ENCODE measurements around the gene GSG1L. TPM values are rescaled to one million over a fixed set of nuclear protein-coding genes. Genes with fewer than 3 reads are reported as not detected.

The GSG1L gene
- total RNA-seq, 1 donor from 2014 or later, result not detected

- DNase-seq (ENCODE audit: low spot score) (no peak), ATAC-seq (no peak)
Measured at GRCh38 chr16:27826081-27826892, 237.2 kb downstream of the GSG1L start.

- DNase-seq (ENCODE audit: low spot score), result no peak
- ATAC-seq, result no peak
Measured at GRCh38 chr16:27824786-27825185, 238.7 kb downstream of the GSG1L start.

GRCh38 chr16:27824006-27824405 is 239.5 kb downstream of the GSG1L start:
- ATAC-seq (no peak), DNase-seq (ENCODE audit: low spot score) (no peak)

- DNase-seq (ENCODE audit: low spot score) (no peak), ATAC-seq (no peak)
Measured at GRCh38 chr16:27823421-27823820, 240.1 kb downstream of the GSG1L start.

GRCh38 chr16:27822996-27823395 is 240.5 kb downstream of the GSG1L start:
- DNase-seq (ENCODE audit: low spot score) (no peak), ATAC-seq (no peak)

GRCh38 chr16:27822529-27822928 is 241.0 kb downstream of the GSG1L start:
- no peak for ATAC-seq
- no peak for DNase-seq (ENCODE audit: low spot score)

- no peak for ATAC-seq
- DNase-seq (ENCODE audit: low spot score), result no peak
Measured at GRCh38 chr16:27820646-27821345, 242.7 kb downstream of the GSG1L start.

- ATAC-seq, result no peak
- no peak for DNase-seq (ENCODE audit: low spot score)
Measured at GRCh38 chr16:27819881-27820610, 243.5 kb downstream of the GSG1L start.

- no peak for ATAC-seq
- no peak for DNase-seq (ENCODE audit: low spot score)
Measured at GRCh38 chr16:27819356-27819755, 244.2 kb downstream of the GSG1L start.

GRCh38 chr16:27818246-27818645 is 245.3 kb downstream of the GSG1L start:
- ATAC-seq (no peak), DNase-seq (ENCODE audit: low spot score) (no peak)

- DNase-seq (ENCODE audit: low spot score) (no peak), ATAC-seq (no peak)
Measured at GRCh38 chr16:27817038-27817437, 246.5 kb downstream of the GSG1L start.

- ATAC-seq (no peak), DNase-seq (ENCODE audit: low spot score) (no peak)
Measured at GRCh38 chr16:27816561-27816960, 247.0 kb downstream of the GSG1L start.

GRCh38 chr16:27813591-27813990 is 249.9 kb downstream of the GSG1L start:
- DNase-seq (ENCODE audit: low spot score), result no peak

GRCh38 chr16:27811881-27812280 is 251.6 kb downstream of the GSG1L start:
- ATAC-seq (no peak), DNase-seq (ENCODE audit: low spot score) (no peak)

More at GRCh38 chr16:27813591-27813990, 249.9 kb downstream of the GSG1L start:
- no peak for ATAC-seq

- ATAC-seq, result no peak
- no peak for DNase-seq (ENCODE audit: low spot score)
Measured at GRCh38 chr16:27806986-27807385, 256.5 kb downstream of the GSG1L start.

GRCh38 chr16:27806388-27806787 is 257.1 kb downstream of the GSG1L start:
- no peak for DNase-seq (ENCODE audit: low spot score)
- ATAC-seq, result no peak

GRCh38 chr16:27805828-27806351 is 257.6 kb downstream of the GSG1L start:
- no peak for ATAC-seq
- DNase-seq (ENCODE audit: low spot score), result no peak

- no peak for DNase-seq (ENCODE audit: low spot score)
Measured at GRCh38 chr16:27803775-27804549, 259.6 kb downstream of the GSG1L start.

GRCh38 chr16:27802664-27803439 is 260.7 kb downstream of the GSG1L start:
- DNase-seq (ENCODE audit: low spot score) (no peak), ATAC-seq (no peak)

More at GRCh38 chr16:27803775-27804549, 259.6 kb downstream of the GSG1L start:
- no peak for ATAC-seq
